Activated CD4-positive, alpha-beta memory T cell treated with anti-CD3 and anti-CD28 coated beads, Interleukin-2, amount 10 ng/mL, durations not matched to agents 7 days and 5 days (primary cell): ENCODE data around the gene POFUT2. TPM values are rescaled to one million over a fixed set of nuclear protein-coding genes. Genes with fewer than 3 reads are reported as not detected.
"Not testable (repeated sequence)": the region's sequence is repeated elsewhere in the genome, so short reads cannot be mapped to it uniquely, and the experiment has no call there.

Experiments used
- CTCF ChIA-PET: fragments of 350-600 bp; sonication (Branson Sonifier 250); formaldehyde crosslinking; loops from one replicate; lab custom pipeline; 2021; ENCODE audit warnings: antibody characterized with exemption, inconsistent platforms; lab: Charles Lee
- POLR2A ChIA-PET: fragments of 350-600 bp; sonication (Branson Sonifier 250); formaldehyde crosslinking; loops from one replicate; lab custom pipeline; 2021; ENCODE audit warnings: antibody characterized with exemption; lab: Charles Lee
- DNase-seq: peaks from one replicate; pipeline ENCODE4 v3.0.0-alpha.2; 2020
- H3K27ac Mint-ChIP-seq: one replicate; pipeline ENCODE4 v1.8.0; 2021; ENCODE audit warnings: mild to moderate bottlenecking, mixed read lengths
- H3K27me3 Mint-ChIP-seq: one replicate; pipeline ENCODE4 v1.8.0; 2021; ENCODE audit warnings: mixed read lengths
- H3K36me3 Mint-ChIP-seq: one replicate; pipeline ENCODE4 v1.8.0; 2021; ENCODE audit warnings: low read depth, mixed read lengths
- H3K4me1 Mint-ChIP-seq: one replicate; pipeline ENCODE4 v1.8.0; 2021; ENCODE audit warnings: mixed read lengths
- H3K4me3 Mint-ChIP-seq: one replicate; pipeline ENCODE4 v1.8.0; 2021; ENCODE audit warnings: mild to moderate bottlenecking, mixed read lengths
- H3K9me3 Mint-ChIP-seq: one replicate; pipeline ENCODE4 v1.8.0; 2021; ENCODE audit warnings: mixed read lengths
- total RNA-seq, 2 experiments: library from RNA; stranded (reverse); gene quantifications; one replicate each; pipeline ENCODE4 v1.2.3, GENCODE V29; 2021

The POFUT2 gene
- total RNA-seq, 2 experiments from 2014 or later, result 23.5 to 25.1 TPM

DNA sequence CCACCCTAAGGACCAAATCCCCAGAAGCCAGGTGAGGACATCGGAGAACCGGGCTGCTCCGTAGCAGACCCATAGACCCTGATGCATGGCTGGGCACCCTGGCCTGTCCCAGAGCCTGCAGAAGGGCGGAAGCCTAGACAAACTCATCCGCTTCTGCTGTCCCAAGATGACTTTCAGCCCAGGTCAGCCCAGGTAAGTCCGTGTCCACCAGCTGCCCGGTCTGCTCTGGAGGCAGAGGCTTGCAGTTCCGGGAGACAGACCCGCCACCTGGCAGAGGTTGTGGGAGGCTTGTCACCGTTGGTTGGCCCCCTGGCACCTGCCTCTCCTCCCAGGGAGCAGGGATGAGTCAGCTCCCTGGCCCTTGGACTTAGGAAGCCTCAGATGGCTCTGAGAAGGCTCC is 22.8 kb upstream of the POFUT2 start:
- Mint-ChIP-seq H3K4me3 (no peak overlapping the region), H3K4me1 (peaks cover 11% of the 10 kb centered on the region), H3K36me3 (no peaks in the 10 kb centered on the region), H3K27me3 (peaks cover 32% of the 10 kb centered on the region), H3K27ac (no peak overlapping the region), H3K9me3 (no peaks in the 10 kb centered on the region)
- DNase-seq, result no peak
- ChIA-PET POLR2A (no interaction called here), CTCF (no interaction called here)

- H3K27me3 Mint-ChIP-seq, result peaks cover 28% of the 10 kb centered on the region
- H3K9me3 Mint-ChIP-seq, result no peaks in the 10 kb centered on the region
- CTCF ChIA-PET, result no interaction called here
- H3K4me3 Mint-ChIP-seq, result no peak overlapping the region
- no peak overlapping the region for H3K27ac Mint-ChIP-seq
- peaks cover 11% of the 10 kb centered on the region for H3K4me1 Mint-ChIP-seq
- no peaks in the 10 kb centered on the region for H3K36me3 Mint-ChIP-seq
- POLR2A ChIA-PET, result no interaction called here
- DNase-seq, result no peak
Observed at GRCh38 chr21:45309987-45310381, 22.3 kb upstream of the POFUT2 start.

DNA sequence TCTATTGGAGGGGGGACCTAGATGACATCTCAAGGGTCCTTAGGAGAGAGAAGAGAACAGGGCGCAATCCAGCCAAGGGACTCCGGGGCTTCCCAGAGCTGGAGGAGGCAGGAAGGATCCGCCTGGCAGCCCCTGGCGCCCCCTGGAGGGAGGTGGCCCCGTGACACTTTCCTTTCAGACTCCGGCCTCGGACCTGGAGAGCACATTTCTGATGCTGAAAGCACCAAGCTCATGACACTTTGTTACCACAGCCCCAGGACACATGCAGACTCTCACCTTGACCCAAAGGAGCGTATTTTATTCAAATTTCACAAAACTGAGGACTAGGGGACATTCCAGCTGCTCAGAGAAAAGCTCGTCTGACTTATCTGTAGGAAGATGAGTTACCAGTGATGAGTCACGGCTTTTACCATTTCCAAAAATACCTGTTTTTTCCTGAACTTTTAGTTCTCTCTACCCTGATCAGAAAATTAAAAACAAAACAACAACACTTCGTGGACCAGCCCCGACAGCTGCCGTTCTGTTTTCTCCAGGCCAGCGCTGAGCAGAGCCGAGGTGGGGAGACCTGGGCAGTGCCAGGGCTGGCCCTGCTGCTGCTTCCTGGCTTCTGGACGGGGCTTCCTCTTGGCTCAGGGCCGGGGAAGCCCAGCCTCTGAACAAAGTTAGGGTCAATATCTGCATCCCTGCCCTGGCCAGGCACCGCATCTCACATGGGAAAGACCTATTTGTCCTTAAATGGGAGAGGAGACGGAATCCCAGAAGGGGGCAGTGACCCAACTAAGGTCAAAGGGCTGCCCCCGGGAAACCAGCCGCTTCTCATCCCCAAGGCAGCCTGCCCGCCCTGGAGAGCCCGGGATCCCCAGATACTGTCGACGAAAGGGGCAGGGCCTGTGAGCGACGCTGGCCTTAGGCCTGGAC is 21.6 kb upstream of the POFUT2 start:
- peak; percentile 48 for DNase-seq
- ChIA-PET CTCF (interaction anchor here (0.9 to 1.4 kb wide), 9 partner anchors 17 to 172 kb away, joined by 3 to 7 read pairs (median 3); partner anchors contain the start of gene POFUT2), POLR2A (interaction anchor here (0.7 kb wide), 1 partner anchor 17 kb away, joined by 3 read pairs; no protein-coding TSS in a partner anchor)
- Mint-ChIP-seq H3K36me3 (no peaks in the 10 kb centered on the region), H3K27ac (no peak overlapping the region), H3K4me1 (peaks cover 13% of the 10 kb centered on the region), H3K9me3 (no peaks in the 10 kb centered on the region), H3K27me3 (peaks cover 22% of the 10 kb centered on the region), H3K4me3 (no peak overlapping the region)

DNA sequence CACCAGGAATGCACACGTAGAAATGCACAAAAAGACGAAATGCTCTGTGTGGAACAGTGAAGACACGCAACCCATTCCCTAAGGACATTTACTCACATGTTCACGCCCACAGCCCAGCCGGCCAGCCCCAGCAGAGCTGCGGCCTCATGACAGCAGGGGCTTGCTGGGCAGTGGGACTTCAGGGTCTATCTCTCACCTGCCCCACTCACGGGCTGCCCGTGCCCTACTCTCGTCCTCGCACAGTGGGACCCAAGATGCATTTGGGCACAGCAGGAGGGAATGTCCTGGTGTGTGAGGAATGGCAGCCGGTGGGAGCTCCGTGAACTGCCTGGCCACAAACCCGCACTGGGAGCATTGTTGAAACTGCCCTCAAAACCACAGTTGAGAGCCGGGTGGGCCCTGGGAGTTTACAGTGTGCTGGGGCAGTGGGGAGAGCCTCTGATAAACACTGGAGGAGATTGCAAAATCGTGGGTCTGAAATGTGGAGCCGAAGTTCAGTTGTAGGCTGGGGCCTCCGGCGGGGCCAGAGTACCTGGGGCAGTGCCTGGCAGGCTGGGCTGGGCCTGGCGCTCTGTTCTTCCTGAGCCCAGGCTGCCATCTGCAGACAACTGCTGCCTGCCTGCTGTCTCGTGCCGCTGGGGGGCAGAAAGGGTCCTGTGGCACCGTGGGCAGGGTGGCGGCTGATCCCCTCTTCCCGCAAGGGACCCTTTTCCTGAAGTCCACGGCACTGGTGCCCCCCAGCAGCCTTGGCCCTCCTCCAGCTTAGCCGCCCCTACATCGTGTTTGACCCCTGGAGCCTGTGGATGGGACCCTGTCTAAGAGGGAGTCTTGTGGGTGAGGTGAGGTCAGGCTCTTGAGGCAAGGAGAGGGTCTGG is 20.7 kb upstream of the POFUT2 start:
- no peaks in the 10 kb centered on the region for H3K36me3 Mint-ChIP-seq
- DNase-seq, result no peak
- peaks cover 13% of the 10 kb centered on the region for H3K4me1 Mint-ChIP-seq
- H3K27me3 Mint-ChIP-seq, result peaks cover 15% of the 10 kb centered on the region
- CTCF ChIA-PET, result interaction anchor here (0.9 to 1.4 kb wide), 9 partner anchors 16 to 171 kb away, joined by 3 to 7 read pairs (median 3); partner anchors contain the start of gene POFUT2
- POLR2A ChIA-PET, result no interaction called here
- no peak overlapping the region for H3K4me3 Mint-ChIP-seq
- no peak overlapping the region for H3K27ac Mint-ChIP-seq
- H3K9me3 Mint-ChIP-seq, result no peaks in the 10 kb centered on the region

DNA sequence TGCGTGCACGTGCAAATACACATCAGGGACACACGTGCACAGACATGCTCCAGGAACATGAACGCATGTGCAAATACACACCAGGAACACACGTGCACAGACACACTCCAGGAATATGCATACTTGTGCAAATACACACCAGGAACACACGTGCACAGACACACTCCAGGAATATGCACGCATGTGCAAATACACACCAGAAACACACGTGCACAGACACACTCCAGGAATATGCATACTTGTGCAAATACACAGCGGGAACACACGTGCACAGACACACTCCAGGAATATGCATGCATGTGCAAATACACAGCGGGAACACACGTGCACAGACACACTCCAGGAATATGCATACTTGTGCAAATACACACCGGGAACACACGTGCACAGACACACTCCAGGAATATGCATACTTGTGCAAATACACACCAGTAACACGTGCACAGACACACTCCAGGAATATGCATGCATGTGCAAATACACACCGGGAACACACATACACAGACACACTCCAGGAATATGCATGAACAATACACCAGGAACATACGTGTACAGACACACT is 20.0 kb upstream of the POFUT2 start:
- H3K27ac Mint-ChIP-seq, POLR2A ChIA-PET: not testable (repeated sequence)
- CTCF ChIA-PET, result interaction anchor here (1.4 kb wide), 1 partner anchor 17 kb away, joined by 3 read pairs; no protein-coding TSS in a partner anchor

DNA sequence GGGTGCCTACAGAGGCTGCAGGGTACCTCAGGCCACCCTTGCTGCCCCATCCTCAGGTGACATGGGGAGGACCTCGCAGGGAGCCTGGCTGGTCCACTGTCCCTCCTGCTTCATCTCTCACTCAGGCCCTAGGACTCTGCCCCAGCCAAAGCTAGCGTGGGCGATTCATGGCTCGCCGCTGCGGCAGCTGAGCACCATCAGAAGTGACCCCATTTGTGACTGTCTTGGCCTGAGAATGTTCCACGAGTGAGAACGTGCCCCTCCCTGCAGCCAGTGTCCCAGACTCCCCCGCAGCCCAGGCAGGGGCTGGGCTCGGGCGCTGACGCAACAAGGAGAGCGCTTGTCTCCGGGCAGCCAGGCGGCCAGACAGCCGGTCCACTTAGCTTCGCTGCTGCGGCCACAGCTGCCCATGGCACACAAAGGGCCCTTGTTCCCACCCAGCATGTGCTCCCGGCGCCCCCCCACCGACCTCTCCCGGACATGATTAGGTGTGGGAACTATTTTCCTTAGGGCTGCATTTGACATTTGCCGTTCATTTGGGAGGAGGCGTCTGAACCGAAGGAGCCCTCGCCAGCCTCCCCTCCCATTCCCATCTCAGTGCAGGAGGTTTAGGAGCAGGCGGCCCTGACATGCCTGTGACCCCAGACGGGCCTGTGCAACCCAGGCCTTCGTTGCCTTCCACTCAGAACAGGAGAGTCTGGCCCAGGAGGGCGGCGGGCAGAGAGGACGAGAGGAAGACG is 19.3 kb upstream of the POFUT2 start:
- H3K4me3 Mint-ChIP-seq, result no peak overlapping the region
- H3K4me1 Mint-ChIP-seq, result peaks cover 16% of the 10 kb centered on the region
- DNase-seq, result no peak
- ChIA-PET POLR2A (no interaction called here), CTCF (no interaction called here)
- peaks cover 7% of the 10 kb centered on the region for H3K27me3 Mint-ChIP-seq
- H3K36me3 Mint-ChIP-seq, result no peaks in the 10 kb centered on the region
- no peaks in the 10 kb centered on the region for H3K9me3 Mint-ChIP-seq
- no peak overlapping the region for H3K27ac Mint-ChIP-seq

More for the DNA sequence above, 20.0 kb upstream of the POFUT2 start:
- not testable (repeated sequence) for H3K36me3 Mint-ChIP-seq, DNase-seq, H3K9me3 Mint-ChIP-seq, H3K4me3 Mint-ChIP-seq
- peaks cover 11% of the 10 kb centered on the region for H3K27me3 Mint-ChIP-seq
- peaks cover 13% of the 10 kb centered on the region for H3K4me1 Mint-ChIP-seq

DNA sequence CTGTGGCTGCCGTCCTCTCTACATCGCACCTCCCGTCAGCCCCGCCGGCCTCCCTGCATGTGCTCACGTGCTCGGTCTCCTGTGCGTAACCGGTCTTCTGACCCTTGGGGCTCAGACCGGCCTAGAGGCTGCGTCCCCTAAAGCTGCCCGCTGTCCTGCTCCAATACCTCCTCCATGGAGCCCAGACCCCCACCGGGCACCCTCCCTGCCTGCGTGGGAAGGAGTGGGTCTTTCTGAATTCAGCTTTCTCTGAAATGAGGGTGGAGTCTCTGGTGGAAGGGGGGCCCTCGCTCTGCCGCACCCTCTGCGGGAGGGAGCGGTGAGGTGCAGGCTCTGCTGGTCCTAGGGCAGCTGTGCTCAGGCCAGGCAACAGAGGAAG is 18.7 kb upstream of the POFUT2 start:
- POLR2A ChIA-PET, result no interaction called here
- DNase-seq, result no peak
- Mint-ChIP-seq H3K4me1 (peaks cover 17% of the 10 kb centered on the region), H3K9me3 (no peaks in the 10 kb centered on the region), H3K36me3 (no peaks in the 10 kb centered on the region), H3K27me3 (peaks cover 4% of the 10 kb centered on the region), H3K27ac (no peak overlapping the region), H3K4me3 (no peak overlapping the region)
- CTCF ChIA-PET, result no interaction called here

GRCh38 chr21:45305836-45306235 is 18.1 kb upstream of the POFUT2 start:
- H3K9me3 Mint-ChIP-seq, result no peaks in the 10 kb centered on the region
- H3K36me3 Mint-ChIP-seq, result no peaks in the 10 kb centered on the region
- CTCF ChIA-PET, result no interaction called here
- DNase-seq, result no peak
- peaks cover 17% of the 10 kb centered on the region for H3K4me1 Mint-ChIP-seq
- no peaks in the 10 kb centered on the region for H3K27me3 Mint-ChIP-seq
- H3K27ac Mint-ChIP-seq, result no peak overlapping the region
- no peak overlapping the region for H3K4me3 Mint-ChIP-seq
- POLR2A ChIA-PET, result no interaction called here

DNA sequence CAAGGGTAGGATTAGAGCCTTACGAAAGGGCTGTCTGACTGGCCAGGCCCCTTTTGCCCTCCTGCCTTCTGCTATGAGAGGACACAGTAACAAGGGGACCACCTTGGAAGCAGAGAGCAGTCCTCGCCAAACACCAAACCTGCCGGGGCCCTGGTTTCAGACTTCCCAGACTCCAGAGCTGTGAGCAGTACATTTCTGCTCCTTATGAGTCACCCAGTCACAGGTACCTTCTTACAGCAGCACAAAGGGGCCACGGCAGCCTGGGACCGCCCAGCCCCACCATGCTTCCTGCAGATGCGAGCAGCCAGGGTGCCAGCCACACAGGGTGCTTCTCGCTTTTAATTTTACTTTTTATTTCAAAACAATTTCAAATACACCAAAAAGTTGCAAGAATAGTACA is 17.2 kb upstream of the POFUT2 start:
- no peaks in the 10 kb centered on the region for H3K9me3 Mint-ChIP-seq
- peaks cover 17% of the 10 kb centered on the region for H3K4me1 Mint-ChIP-seq
- H3K27ac Mint-ChIP-seq, result no peak overlapping the region
- no peak for DNase-seq
- POLR2A ChIA-PET, result no interaction called here
- no peak overlapping the region for H3K4me3 Mint-ChIP-seq
- no peaks in the 10 kb centered on the region for H3K27me3 Mint-ChIP-seq
- CTCF ChIA-PET, result no interaction called here
- H3K36me3 Mint-ChIP-seq, result no peaks in the 10 kb centered on the region

DNA sequence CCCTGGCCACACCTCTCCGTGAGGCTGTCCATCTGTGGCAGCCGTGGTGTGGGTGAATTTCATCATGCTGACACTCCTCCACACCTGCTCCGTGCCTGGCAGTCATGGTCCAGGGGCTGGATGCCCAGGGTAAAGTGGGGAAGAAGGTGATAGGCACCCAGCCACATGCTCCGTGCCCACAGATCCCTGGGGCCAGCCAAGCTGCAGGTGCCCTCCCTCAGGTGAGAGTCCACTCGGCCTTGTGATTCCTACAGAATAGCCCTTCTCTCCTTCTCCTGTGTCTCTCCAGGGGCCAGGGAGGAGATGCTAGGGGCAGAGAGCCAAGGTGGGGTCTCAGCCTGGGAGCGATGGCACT is 16.8 kb upstream of the POFUT2 start:
- peaks cover 17% of the 10 kb centered on the region for H3K4me1 Mint-ChIP-seq
- H3K9me3 Mint-ChIP-seq, result no peaks in the 10 kb centered on the region
- no peak for DNase-seq
- no peaks in the 10 kb centered on the region for H3K27me3 Mint-ChIP-seq
- POLR2A ChIA-PET, result no interaction called here
- no peaks in the 10 kb centered on the region for H3K36me3 Mint-ChIP-seq
- H3K27ac Mint-ChIP-seq, result no peak overlapping the region
- CTCF ChIA-PET, result no interaction called here
- no peak overlapping the region for H3K4me3 Mint-ChIP-seq

- no peak overlapping the region for H3K27ac Mint-ChIP-seq
- peaks cover 15% of the 10 kb centered on the region for H3K4me1 Mint-ChIP-seq
- CTCF ChIA-PET, result no interaction called here
- no peaks in the 10 kb centered on the region for H3K27me3 Mint-ChIP-seq
- H3K36me3 Mint-ChIP-seq, result no peaks in the 10 kb centered on the region
- no peak for DNase-seq
- H3K4me3 Mint-ChIP-seq, result no peak overlapping the region
- POLR2A ChIA-PET, result no interaction called here
- H3K9me3 Mint-ChIP-seq, result no peaks in the 10 kb centered on the region
Observed at GRCh38 chr21:45303751-45304475, 16.2 kb upstream of the POFUT2 start.

DNA sequence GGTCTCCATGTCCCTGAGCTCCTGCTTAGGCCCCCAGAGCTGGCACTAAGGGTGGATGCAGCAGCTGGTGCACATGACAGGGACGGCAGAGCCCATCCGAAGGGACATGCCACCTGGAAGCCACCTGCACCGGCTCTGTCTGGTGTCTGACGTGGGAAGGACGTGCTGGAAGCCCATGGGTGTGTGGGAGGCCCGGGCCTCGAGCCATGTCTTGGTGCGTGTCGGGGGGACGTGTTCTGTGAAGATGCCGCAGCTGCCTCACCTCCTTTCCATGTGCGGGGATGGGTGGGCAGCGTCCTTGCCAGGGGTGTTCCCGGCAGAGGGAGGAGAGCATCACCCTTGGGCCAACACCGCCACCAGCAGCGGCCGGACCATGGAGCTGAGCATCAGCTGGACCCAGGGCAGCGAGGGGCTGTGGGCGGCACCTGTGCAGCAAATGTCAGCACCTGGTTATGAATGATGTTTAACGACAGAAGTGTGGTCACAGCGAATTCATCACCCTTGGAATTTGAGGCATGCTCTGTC is 15.5 kb upstream of the POFUT2 start:
- no peak for DNase-seq
- no peaks in the 10 kb centered on the region for H3K36me3 Mint-ChIP-seq
- peaks cover 9% of the 10 kb centered on the region for H3K4me1 Mint-ChIP-seq
- ChIA-PET CTCF (interaction anchor here (1.0 kb wide), 1 partner anchor 11 kb away, joined by 3 read pairs; no protein-coding TSS in a partner anchor), POLR2A (no interaction called here)
- H3K27me3 Mint-ChIP-seq, result no peaks in the 10 kb centered on the region
- no peaks in the 10 kb centered on the region for H3K9me3 Mint-ChIP-seq
- no peak overlapping the region for H3K27ac Mint-ChIP-seq
- no peak overlapping the region for H3K4me3 Mint-ChIP-seq
